ENCODE data around the gene SSTR5.

The SSTR5 gene

GRCh38 chr16:1028524-1029258, 43.9 kb upstream of the SSTR5 start:
- H3K4me3 ChIP-seq (ENCODE audit: low read depth, low read length): no peak overlapping the region
- TF ChIP-seq CTCF (conservative IDR thresholded peaks at IDR 0.05; ENCODE audit: low read depth, low read length): no peak

GRCh38 chr16:1029259-1029545, 43.3 kb upstream of the SSTR5 start:
- no peak for TF ChIP-seq CTCF (conservative IDR thresholded peaks at IDR 0.05; ENCODE audit: low read depth, low read length)
- no peak overlapping the region for H3K4me3 ChIP-seq (ENCODE audit: low read depth, low read length)
- DNase-seq (ENCODE audit: low read depth): no peak

More at GRCh38 chr16:1028524-1029258, 43.9 kb upstream of the SSTR5 start:
- DNase-seq (ENCODE audit: low read depth): no peak

- TF ChIP-seq CTCF (conservative IDR thresholded peaks at IDR 0.05; ENCODE audit: low read depth, low read length): no peak
- no peak for DNase-seq (ENCODE audit: low read depth)
- no peak overlapping the region for H3K4me3 ChIP-seq (ENCODE audit: low read depth, low read length)
Observed at GRCh38 chr16:1030473-1030901, 42.1 kb upstream of the SSTR5 start.

- no peak overlapping the region for H3K4me3 ChIP-seq (ENCODE audit: low read depth, low read length)
- DNase-seq (ENCODE audit: low read depth): no peak
- no peak for TF ChIP-seq CTCF (conservative IDR thresholded peaks at IDR 0.05; ENCODE audit: low read depth, low read length)
Observed at GRCh38 chr16:1031666-1032065, 40.9 kb upstream of the SSTR5 start.

GRCh38 chr16:1032607-1033006, 39.9 kb upstream of the SSTR5 start:
- H3K4me3 ChIP-seq (ENCODE audit: low read depth, low read length): no peak overlapping the region
- DNase-seq (ENCODE audit: low read depth): no peak
- TF ChIP-seq CTCF (conservative IDR thresholded peaks at IDR 0.05; ENCODE audit: low read depth, low read length): no peak

GRCh38 chr16:1033128-1033679, 39.3 kb upstream of the SSTR5 start:
- no peak for TF ChIP-seq CTCF (conservative IDR thresholded peaks at IDR 0.05; ENCODE audit: low read depth, low read length)
- H3K4me3 ChIP-seq (ENCODE audit: low read depth, low read length): no peak overlapping the region
- no peak for DNase-seq (ENCODE audit: low read depth)

All from choroid plexus epithelial cell (primary cell).